SK-N-SH (cell line): ENCODE results near the gene ZP4. TPM values are rescaled to one million over a fixed set of nuclear protein-coding genes. Genes with fewer than 3 reads are reported as not detected.

Source experiments
- CTCF ChIA-PET: fragments of 300-600, 350-600 bp; formaldehyde crosslinking; extraction: SDS; loops from one replicate; lab custom pipeline; 2021; lab: Yijun Ruan, JAX
- POLR2A ChIA-PET: fragments of 350-600 bp; sonication (Branson Sonifier 250); formaldehyde crosslinking; extraction: SDS; loops from one replicate; lab custom pipeline; 2020; ENCODE audit warnings: antibody characterized with exemption, inconsistent platforms; lab: Yijun Ruan, JAX
- DNase-seq: peaks from one replicate; pipeline ENCODE4 v3.0.0; 2012
- H2AFZ ChIP-seq: fragments of 200-600 bp; sonication (generic); 2 replicates; pipeline ENCODE4 v1.8.1; 2016; ENCODE audit warnings: antibody characterized with exemption, mild to moderate bottlenecking, low read depth
- H3F3A ChIP-seq: fragments of 200-600 bp; sonication (generic); replicated peaks from 2 replicates; pipeline ENCODE3; 2016; ENCODE audit warnings: antibody characterized with exemption, mild to moderate bottlenecking; ENCODE audit not compliant: insufficient read depth
- H3K27ac ChIP-seq, 2 experiments: fragments of 200-500 bp in 1 of 2; fragments of 200-600 bp in 1 of 2; sonication (Bioruptor generic) in 1 of 2; sonication (generic), shearing (Covaris generic) in 1 of 2; 2 replicates each; pipeline versions ENCODE4 v1.5.1 to v1.6.1; 2014 to 2016; ENCODE audit warnings: low read depth in 2 of 2, inconsistent platforms in 1 of 2, low read length in 1 of 2, mild to moderate bottlenecking in 1 of 2, mixed read lengths in 1 of 2
- H3K27me3 ChIP-seq: fragments of 200-600 bp; sonication (generic), shearing (Covaris generic); 2 replicates; pipeline ENCODE4 v1.6.1; 2016; ENCODE audit warnings: mixed run types; ENCODE audit not compliant: insufficient read depth
- H3K36me3 ChIP-seq, 2 experiments: fragments of 200-500 bp in 1 of 2; fragments of 200-600 bp in 1 of 2; sonication (Bioruptor generic) in 1 of 2; sonication (generic) in 1 of 2; replicated peaks in 1 of 2; 2 replicates each; pipeline versions ENCODE3 to v1.5.1; 2014 to 2016; ENCODE audit warnings: low read length in 1 of 2, mild to moderate bottlenecking in 1 of 2; ENCODE audit not compliant: insufficient read depth in 2 of 2, control insufficient read depth in 1 of 2
- H3K4me1 ChIP-seq, 2 experiments: fragments of 200-500 bp in 1 of 2; fragments of 200-600 bp in 1 of 2; sonication (Bioruptor generic) in 1 of 2; sonication (generic), shearing (Covaris generic) in 1 of 2; 2 replicates each; pipeline versions ENCODE4 v1.5.1 to v1.6.1; 2014 to 2016; ENCODE audit warnings: low read depth in 1 of 2, low read length in 1 of 2, mixed run types in 1 of 2; ENCODE audit not compliant: insufficient read depth in 2 of 2, control insufficient read depth in 1 of 2
- H3K4me2 ChIP-seq: fragments of 200-600 bp; sonication (generic), shearing (Covaris generic); 2 replicates; pipeline ENCODE4 v1.6.1; 2017; ENCODE audit warnings: mixed run types
- H3K4me3 ChIP-seq, 2 experiments: fragments of 200-500 bp in 1 of 2; fragments of 200-600 bp in 1 of 2; sonication (Bioruptor generic) in 1 of 2; sonication (generic), shearing (Covaris generic) in 1 of 2; 2 replicates each; pipeline versions ENCODE4 v1.5.1 to v1.8.1; 2014 to 2016; ENCODE audit warnings: low read depth in 2 of 2, inconsistent platforms in 1 of 2, low read length in 1 of 2, mild to moderate bottlenecking in 1 of 2, mixed read lengths in 1 of 2, moderate library complexity in 1 of 2
- H3K79me2 ChIP-seq: fragments of 200-600 bp; sonication (generic); 2 replicates; pipeline ENCODE4 v1.8.1; 2017; ENCODE audit warnings: mild to moderate bottlenecking; ENCODE audit not compliant: insufficient read depth
- H3K9ac ChIP-seq: fragments of 200-600 bp; sonication (generic); 2 replicates; pipeline ENCODE4 v1.6.1; 2017; ENCODE audit warnings: mixed run types
- H3K9me2 ChIP-seq: fragments of 200-600 bp; sonication (generic); 2 replicates; pipeline ENCODE4 v1.6.1; 2017; ENCODE audit warnings: mixed run types
- H3K9me3 ChIP-seq: fragments of 200-600 bp; sonication (generic); 2 replicates; pipeline ENCODE4 v1.6.1; 2017; ENCODE audit warnings: mixed run types, mild to moderate bottlenecking, moderate library complexity
- H4K20me1 ChIP-seq: fragments of 200-600 bp; sonication (generic); 2 replicates; pipeline ENCODE4 v1.6.1; 2017; ENCODE audit warnings: mild to moderate bottlenecking, mixed run types; ENCODE audit not compliant: insufficient read depth
- CHD2 ChIP-seq: fragments of 150-350 bp; IDR thresholded peaks from 2 replicates; pipeline ENCODE4 v1.6.1; 2018; ENCODE audit warnings: low read length; ENCODE audit not compliant: partially characterized antibody
- ELF1 ChIP-seq: IDR thresholded peaks from 2 replicates; pipeline ENCODE4 v1.4.0; 2012
- EP300 ChIP-seq, 2 experiments: IDR thresholded peaks; 2 replicates each; pipeline versions ENCODE4 v1.4.0 to v1.6.1; 2012; ENCODE audit warnings: borderline replicate concordance in 1 of 2, low read depth in 1 of 2, low read length in 1 of 2
- EZH2phosphoT487 ChIP-seq: fragments of 200-600 bp; sonication (generic); IDR thresholded peaks from 2 replicates; pipeline ENCODE4 v1.6.1; 2017; ENCODE audit warnings: low read depth, mixed run types, mild to moderate bottlenecking, antibody characterized with exemption, moderate library complexity, borderline replicate concordance
- FOSL2 ChIP-seq: IDR thresholded peaks from 2 replicates; pipeline ENCODE4 v1.4.0; 2012; ENCODE audit warnings: low read depth, mild to moderate bottlenecking, moderate library complexity, borderline replicate concordance
- FOXJ3 ChIP-seq: sonication (generic); formaldehyde crosslinking; IDR thresholded peaks from 2 replicates; pipeline ENCODE4 v1.5.1; 2020; ENCODE audit warnings: mild to moderate bottlenecking, missing genetic modification reagents
- GABPA ChIP-seq: IDR thresholded peaks from 2 replicates; pipeline ENCODE4 v1.4.0; 2012; ENCODE audit warnings: low read depth, mild to moderate bottlenecking
- GATA2 ChIP-seq: sonication (generic); formaldehyde crosslinking; IDR thresholded peaks from 2 replicates; pipeline ENCODE4 v1.5.0; 2020; ENCODE audit warnings: mild to moderate bottlenecking, missing genetic modification reagents
- MEF2A ChIP-seq: IDR thresholded peaks from 2 replicates; pipeline ENCODE4 v1.4.0; 2012; ENCODE audit warnings: low read depth, borderline replicate concordance
- MXI1 ChIP-seq: IDR thresholded peaks from 2 replicates; pipeline ENCODE4 v1.6.1; 2012; ENCODE audit warnings: mild to moderate bottlenecking, low read depth, low read length, improper control_type of control experiment
- NFIC ChIP-seq: IDR thresholded peaks from 2 replicates; pipeline ENCODE4 v1.4.0; 2012; ENCODE audit warnings: borderline replicate concordance
- NRF1 ChIP-seq: IDR thresholded peaks from 2 replicates; pipeline ENCODE4 v1.6.1; 2012; ENCODE audit warnings: low read depth, mild to moderate bottlenecking, low read length
- POLR2AphosphoS5 ChIP-seq: IDR thresholded peaks from 2 replicates; pipeline ENCODE4 v1.6.1; 2012; ENCODE audit warnings: low read depth, low read length
- RAD21 ChIP-seq: IDR thresholded peaks from 2 replicates; pipeline ENCODE4 v1.6.1; 2012; ENCODE audit warnings: mild to moderate bottlenecking, low read length
- RCOR1 ChIP-seq: fragments of 150-350 bp; IDR thresholded peaks from 2 replicates; pipeline ENCODE4 v1.6.1; 2017; ENCODE audit warnings: antibody characterized with exemption, low read length
- RFX5 ChIP-seq: IDR thresholded peaks from 2 replicates; pipeline ENCODE4 v1.6.1; 2012; ENCODE audit warnings: mild to moderate bottlenecking, improper control_type of control experiment, low read length
- RXRA ChIP-seq: IDR thresholded peaks from 2 replicates; pipeline ENCODE4 v1.4.0; 2012; ENCODE audit warnings: low read depth, mild to moderate bottlenecking, borderline replicate concordance
- SIN3A ChIP-seq: IDR thresholded peaks from 2 replicates; pipeline ENCODE4 v1.6.1; 2012; ENCODE audit warnings: low read depth, mild to moderate bottlenecking, low read length, moderate library complexity, borderline replicate concordance
- SMC3 ChIP-seq: IDR thresholded peaks from 2 replicates; pipeline ENCODE4 v1.6.1; 2012; ENCODE audit warnings: low read depth, low read length, improper control_type of control experiment
- TCF12 ChIP-seq: IDR thresholded peaks from 2 replicates; pipeline ENCODE4 v1.4.0; 2012
- TEAD4 ChIP-seq: IDR thresholded peaks from 2 replicates; pipeline ENCODE4 v1.4.0; 2012; ENCODE audit warnings: mild to moderate bottlenecking, borderline replicate concordance; ENCODE audit not compliant: insufficient read depth
- YY1 ChIP-seq: IDR thresholded peaks from 2 replicates; pipeline ENCODE4 v1.4.0; 2012; ENCODE audit warnings: low read depth, mild to moderate bottlenecking
- whole genome bisulfite sequencing: methylation state at CpG from one replicate; pipeline ENCODE4 v1.1.6; 2017; ENCODE audit warnings: low lambda C conversion rate; 5-methylcytosine and 5-hydroxymethylcytosine counted together
- polyA plus RNA-seq, 3 experiments: library from polyadenylated mRNA; depleted of rRNA; stranded (reverse); fragments of >200 nt; gene quantifications; 2 replicates each; pipeline ENCODE4 v1.2.3, GENCODE V29; 2012
- TF ChIP-seq, protein P1 (sequence below): IDR thresholded peaks from 2 replicates; pipeline ENCODE4 v1.4.0; 2012; ENCODE audit warnings: low read depth
- TF ChIP-seq, protein P2 (sequence below): IDR thresholded peaks from 2 replicates; pipeline ENCODE4 v1.4.0; 2012; ENCODE audit warnings: low read depth, borderline replicate concordance

Gene ZP4
- polyA plus RNA-seq, 1 of the 3 experiments (the other 2 are of a cell fraction): not detected

GRCh38 chr1:237841485-237841884 lies 49.2 kb downstream of the ZP4 start:
- no peaks in the 10 kb centered on the region for H3F3A ChIP-seq
- no peaks in the 10 kb centered on the region for H3K36me3 ChIP-seq
- no peak overlapping the region for H3K4me2 ChIP-seq
- no peak overlapping the region for H3K27ac ChIP-seq
- H3K4me1 ChIP-seq: no peaks in the 10 kb centered on the region
- no peaks in the 10 kb centered on the region for H3K9me3 ChIP-seq
- H3K9ac ChIP-seq: no peak overlapping the region
- no peaks in the 10 kb centered on the region for H3K9me2 ChIP-seq
- no peaks in the 10 kb centered on the region for H3K27me3 ChIP-seq
- CTCF ChIA-PET: interaction anchor here (1.6 kb wide), 1 partner anchor 10 kb away, joined by 9 read pairs; no protein-coding TSS in a partner anchor
- no peak overlapping the region for H2AFZ ChIP-seq
- no peaks in the 10 kb centered on the region for H3K79me2 ChIP-seq
- no peaks in the 10 kb centered on the region for H4K20me1 ChIP-seq
- 26% methylated on average over 3 of the region's 3 CpGs for WGBS
- DNase-seq: no peak
- POLR2A ChIA-PET: no interaction called here
- no peak overlapping the region for H3K4me3 ChIP-seq
- TF ChIP-seq EP300 (IDR thresholded peaks at IDR 0.05; ENCODE audit: borderline replicate concordance in 1 of 2, low read depth in 1 of 2, low read length in 1 of 2) (no peak), RAD21 (no peak), MXI1 (no peak), FOSL2 (no peak), MEF2A (no peak), RCOR1 (no peak), POLR2AphosphoS5 (no peak), NRF1 (no peak), GABPA (no peak)
- TF ChIP-seq, protein P1, sequence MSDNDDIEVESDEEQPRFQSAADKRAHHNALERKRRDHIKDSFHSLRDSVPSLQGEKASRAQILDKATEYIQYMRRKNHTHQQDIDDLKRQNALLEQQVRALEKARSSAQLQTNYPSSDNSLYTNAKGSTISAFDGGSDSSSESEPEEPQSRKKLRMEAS: no peak
- TF ChIP-seq, protein P2, sequence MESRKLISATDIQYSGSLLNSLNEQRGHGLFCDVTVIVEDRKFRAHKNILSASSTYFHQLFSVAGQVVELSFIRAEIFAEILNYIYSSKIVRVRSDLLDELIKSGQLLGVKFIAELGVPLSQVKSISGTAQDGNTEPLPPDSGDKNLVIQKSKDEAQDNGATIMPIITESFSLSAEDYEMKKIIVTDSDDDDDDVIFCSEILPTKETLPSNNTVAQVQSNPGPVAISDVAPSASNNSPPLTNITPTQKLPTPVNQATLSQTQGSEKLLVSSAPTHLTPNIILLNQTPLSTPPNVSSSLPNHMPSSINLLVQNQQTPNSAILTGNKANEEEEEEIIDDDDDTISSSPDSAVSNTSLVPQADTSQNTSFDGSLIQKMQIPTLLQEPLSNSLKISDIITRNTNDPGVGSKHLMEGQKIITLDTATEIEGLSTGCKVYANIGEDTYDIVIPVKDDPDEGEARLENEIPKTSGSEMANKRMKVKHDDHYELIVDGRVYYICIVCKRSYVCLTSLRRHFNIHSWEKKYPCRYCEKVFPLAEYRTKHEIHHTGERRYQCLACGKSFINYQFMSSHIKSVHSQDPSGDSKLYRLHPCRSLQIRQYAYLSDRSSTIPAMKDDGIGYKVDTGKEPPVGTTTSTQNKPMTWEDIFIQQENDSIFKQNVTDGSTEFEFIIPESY: no peak

DNA sequence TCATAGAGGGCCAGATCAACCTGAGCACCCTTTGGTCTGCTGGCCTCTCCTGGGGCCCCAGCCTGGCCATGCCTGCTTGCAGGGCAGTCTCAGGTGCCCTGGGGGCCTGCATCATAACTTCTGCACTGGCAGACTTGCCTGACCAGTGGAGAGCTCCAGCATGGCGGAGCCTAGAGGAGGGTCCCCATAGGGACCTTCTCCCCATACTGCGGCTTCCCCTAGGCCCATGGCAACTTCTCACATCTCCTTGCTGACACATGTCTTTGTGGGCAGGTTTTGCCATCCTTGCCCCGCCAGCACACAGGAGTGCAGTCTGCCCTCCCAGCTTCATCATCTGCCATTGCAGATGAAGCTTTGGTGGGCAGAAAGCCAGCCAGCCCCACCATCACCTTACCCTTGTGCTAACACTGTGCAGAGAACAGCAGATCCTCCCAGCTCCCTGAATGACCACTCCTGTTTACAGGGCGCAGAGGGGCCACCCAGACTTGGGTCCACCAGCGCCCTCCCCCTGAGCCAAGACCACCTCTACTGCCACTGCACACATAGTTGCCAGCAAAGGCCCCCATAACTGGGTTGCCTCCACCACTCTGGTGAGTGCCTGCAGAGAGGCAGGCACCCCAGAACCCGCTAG lies 51.7 kb downstream of the ZP4 start:
- H3K9me2 ChIP-seq: no peaks in the 10 kb centered on the region
- TF ChIP-seq YY1 (no peak), TEAD4 (no peak), SIN3A (no peak), SMC3 (no peak), RFX5 (no peak), ELF1 (no peak), GATA2 (CRISPR knock-in tag) (no peak), NFIC (no peak), CHD2 (no peak), FOXJ3 (CRISPR knock-in tag) (no peak), GABPA (no peak), MXI1 (no peak), EZH2phosphoT487 (no peak), POLR2AphosphoS5 (no peak), RAD21 (no peak), RXRA (no peak), TCF12 (no peak)
- ChIA-PET POLR2A (no interaction called here), CTCF (interaction anchor here (1.2 to 5.0 kb wide), 3 partner anchors 12 to 32 kb away, joined by 4 to 33 read pairs (median 7); no protein-coding TSS in a partner anchor)
- WGBS: 19% methylated on average over 4 of the region's 6 CpGs
- H3K9me3 ChIP-seq: no peaks in the 10 kb centered on the region
- H3K27me3 ChIP-seq: no peaks in the 10 kb centered on the region
- H3K4me2 ChIP-seq: no peak overlapping the region
- H3K36me3 ChIP-seq: no peaks in the 10 kb centered on the region
- no peaks in the 10 kb centered on the region for H3F3A ChIP-seq
- no peak for DNase-seq
- H3K79me2 ChIP-seq: no peaks in the 10 kb centered on the region
- no peak overlapping the region for H3K27ac ChIP-seq
- H3K4me1 ChIP-seq: peaks cover 0 to 7% of the 10 kb centered on the region in 2 experiments; a peak in 2 of 4 replicates
- H2AFZ ChIP-seq: no peak overlapping the region
- H3K4me3 ChIP-seq: no peak overlapping the region
- H3K9ac ChIP-seq: no peak overlapping the region
- no peaks in the 10 kb centered on the region for H4K20me1 ChIP-seq
